ENCODE measurements around the gene CHMP1A. TPM values are rescaled to one million over a fixed set of nuclear protein-coding genes. Genes with fewer than 3 reads are reported as not detected.

Gene CHMP1A
- total and polyA plus RNA-seq, 2 donors = 40.8 to 70.8 TPM

- no peak overlapping the region for H3K27ac ChIP-seq (ENCODE audit: low read depth in 1 of 2, low read length in 1 of 2)
- H3K4me1 ChIP-seq (ENCODE audit: control insufficient read depth in 2 of 2, insufficient read depth in 2 of 2, low read length in 2 of 2) = peaks cover 21 to 73% of the 10 kb centered on the region in 2 donors
- DNase-seq (ENCODE audit: low read depth in 6 of 9, low spot score in 9 of 9) = no peak
- H3K27me3 ChIP-seq (ENCODE audit: control insufficient read depth in 2 of 2, insufficient read depth in 1 of 2, low read length in 1 of 2) = peaks cover 0 to 10% of the 10 kb centered on the region in 2 donors
- H3K9me3 ChIP-seq (ENCODE audit: control insufficient read depth in 2 of 2, insufficient read depth in 1 of 2, low read length in 1 of 2) = no peaks in the 10 kb centered on the region
- WGBS = 94% methylated on average over 14 of the region's 14 CpGs
- H3K4me3 ChIP-seq (ENCODE audit: low read length in 2 of 2) = no peak overlapping the region
- H3K36me3 ChIP-seq (ENCODE audit: control insufficient read depth in 2 of 2, insufficient read depth in 2 of 2, low read length in 1 of 2) = no peaks in the 10 kb centered on the region
Measured at GRCh38 chr16:89598199-89598598, 59.3 kb downstream of the CHMP1A start.

DNA sequence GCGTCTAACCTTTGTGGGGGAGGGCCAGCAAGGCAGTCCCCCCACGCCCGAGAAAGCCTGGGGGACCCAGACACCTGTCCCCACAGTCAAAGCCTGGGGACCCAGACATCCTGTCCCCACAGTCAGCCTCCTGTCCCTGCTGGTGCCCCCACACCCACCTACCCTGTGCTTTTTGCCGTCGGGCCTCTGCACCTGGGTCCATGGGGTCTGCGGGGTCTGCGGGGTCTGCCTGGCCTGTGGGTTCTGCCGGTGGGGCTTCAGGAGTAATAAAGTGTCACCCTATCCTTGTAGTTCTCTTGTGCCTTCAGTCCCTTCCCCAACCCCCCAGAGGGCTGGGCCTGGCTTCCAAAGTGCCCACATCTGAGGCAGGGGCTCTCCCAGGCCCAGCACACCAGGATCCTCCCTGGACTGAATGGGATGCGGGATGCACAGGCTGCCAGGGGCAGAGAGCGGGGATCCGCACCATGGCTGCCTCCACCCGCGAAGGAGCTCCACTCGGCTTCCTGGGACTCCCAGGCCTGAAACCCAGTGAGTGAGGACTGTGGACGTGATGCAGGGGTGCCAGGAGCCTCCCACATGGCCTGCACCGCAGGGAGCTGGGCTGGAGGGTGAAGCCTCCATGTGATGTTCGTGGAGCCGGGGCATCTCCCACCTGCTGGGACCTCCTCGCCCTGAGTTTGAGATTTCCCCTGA lies 60.4 kb downstream of the CHMP1A start:
- DNase-seq (ENCODE audit: low read depth in 6 of 9, low spot score in 9 of 9) = no peak
- peaks cover 0 to 3% of the 10 kb centered on the region in 2 donors for H3K27me3 ChIP-seq (ENCODE audit: control insufficient read depth in 2 of 2, insufficient read depth in 1 of 2, low read length in 1 of 2)
- no peaks in the 10 kb centered on the region for H3K36me3 ChIP-seq (ENCODE audit: control insufficient read depth in 2 of 2, insufficient read depth in 2 of 2, low read length in 1 of 2)
- peaks cover 10 to 62% of the 10 kb centered on the region in 2 donors for H3K4me1 ChIP-seq (ENCODE audit: control insufficient read depth in 2 of 2, insufficient read depth in 2 of 2, low read length in 2 of 2)
- no peaks in the 10 kb centered on the region for H3K9me3 ChIP-seq (ENCODE audit: control insufficient read depth in 2 of 2, insufficient read depth in 1 of 2, low read length in 1 of 2)
- WGBS = 91% methylated on average over 19 of the region's 19 CpGs
- no peak overlapping the region for H3K27ac ChIP-seq (ENCODE audit: low read depth in 1 of 2, low read length in 1 of 2)
- no peak overlapping the region for H3K4me3 ChIP-seq (ENCODE audit: low read length in 2 of 2)

DNA sequence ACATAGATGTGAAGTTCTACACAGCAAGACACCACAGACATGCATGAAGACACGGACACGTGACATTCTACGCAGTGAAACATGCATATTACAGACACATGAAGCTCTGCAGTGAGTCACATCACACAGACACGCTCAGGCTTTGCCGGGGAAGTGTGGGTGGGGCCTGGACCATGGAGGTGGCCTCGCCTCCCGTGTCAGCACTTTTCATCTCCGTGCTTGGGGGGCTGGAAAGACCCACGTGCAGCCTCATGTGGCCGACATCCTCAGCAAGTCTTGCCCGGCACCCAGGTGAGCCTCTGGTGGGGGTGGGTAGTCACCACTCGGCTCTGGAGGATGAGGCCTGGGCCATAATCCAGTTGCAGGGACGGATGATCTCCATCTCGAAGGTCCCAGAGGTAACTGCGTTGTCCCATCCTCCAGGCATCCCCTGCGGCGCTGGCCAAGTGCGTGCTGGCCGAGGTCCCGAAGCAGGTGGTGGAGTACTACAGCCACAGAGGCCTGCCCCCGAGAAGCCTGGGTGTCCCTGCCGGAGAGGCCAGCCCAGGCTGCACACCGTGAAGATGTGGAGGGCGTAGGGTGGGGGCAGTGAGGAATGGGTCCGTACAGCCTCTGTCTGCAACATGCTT lies 61.3 kb downstream of the CHMP1A start:
- Histone ChIP-seq H3K27ac (ENCODE audit: low read depth in 1 of 2, low read length in 1 of 2) (no peak overlapping the region), H3K9me3 (ENCODE audit: control insufficient read depth in 2 of 2, insufficient read depth in 1 of 2, low read length in 1 of 2) (no peaks in the 10 kb centered on the region), H3K4me1 (ENCODE audit: control insufficient read depth in 2 of 2, insufficient read depth in 2 of 2, low read length in 2 of 2) (peaks cover 7 to 58% of the 10 kb centered on the region in 2 donors), H3K4me3 (ENCODE audit: low read length in 2 of 2) (no peak overlapping the region), H3K36me3 (ENCODE audit: control insufficient read depth in 2 of 2, insufficient read depth in 2 of 2, low read length in 1 of 2) (no peaks in the 10 kb centered on the region), H3K27me3 (ENCODE audit: control insufficient read depth in 2 of 2, insufficient read depth in 1 of 2, low read length in 1 of 2) (no peaks in the 10 kb centered on the region)
- 96% methylated on average over 25 of the region's 25 CpGs for WGBS
- no peak for DNase-seq (ENCODE audit: low read depth in 6 of 9, low spot score in 9 of 9)

- DNase-seq (ENCODE audit: low read depth in 6 of 9, low spot score in 9 of 9) = no peak
- H3K36me3 ChIP-seq (ENCODE audit: control insufficient read depth in 2 of 2, insufficient read depth in 2 of 2, low read length in 1 of 2) = no peaks in the 10 kb centered on the region
- WGBS = 98% methylated on average over 47 of the region's 47 CpGs
- H3K27me3 ChIP-seq (ENCODE audit: control insufficient read depth in 2 of 2, insufficient read depth in 1 of 2, low read length in 1 of 2) = no peaks in the 10 kb centered on the region
- H3K4me1 ChIP-seq (ENCODE audit: control insufficient read depth in 2 of 2, insufficient read depth in 2 of 2, low read length in 2 of 2) = peaks cover 7 to 56% of the 10 kb centered on the region in 2 donors
- H3K4me3 ChIP-seq (ENCODE audit: low read length in 2 of 2) = no peak overlapping the region
- no peaks in the 10 kb centered on the region for H3K9me3 ChIP-seq (ENCODE audit: control insufficient read depth in 2 of 2, insufficient read depth in 1 of 2, low read length in 1 of 2)
- H3K27ac ChIP-seq (ENCODE audit: low read depth in 1 of 2, low read length in 1 of 2) = no peak overlapping the region
Measured at GRCh38 chr16:89595330-89596060, 62.0 kb downstream of the CHMP1A start.

Other genes with a start within 250 kb of the CHMP1A start
- gene ANKRD11, start 167.1 kb downstream of the CHMP1A start, total RNA-seq = 24.8 TPM
- gene ANKRD11, start 167.1 kb downstream of the CHMP1A start, polyA plus RNA-seq = 79.5 TPM
- gene SPG7, start 149.3 kb downstream of the CHMP1A start, total RNA-seq = 51.9 TPM
- gene SPG7, start 149.3 kb downstream of the CHMP1A start, polyA plus RNA-seq = 164 TPM
- gene RPL13, start 97.0 kb downstream of the CHMP1A start, total RNA-seq = 4,686 TPM
- gene RPL13, start 97.0 kb downstream of the CHMP1A start, polyA plus RNA-seq = 5,597 TPM
- gene CPNE7, start 82.0 kb downstream of the CHMP1A start, total RNA-seq = 12.8 TPM
- gene CPNE7, start 82.0 kb downstream of the CHMP1A start, polyA plus RNA-seq = 9.6 TPM
- gene DPEP1, start 44.1 kb downstream of the CHMP1A start, total RNA-seq = 1.7 TPM
- gene DPEP1, start 44.1 kb downstream of the CHMP1A start, polyA plus RNA-seq = 2.9 TPM
- gene SPATA33, start 128 bp upstream of the CHMP1A start, total RNA-seq = 4.7 TPM
- gene SPATA33, start 128 bp upstream of the CHMP1A start, polyA plus RNA-seq = 8.1 TPM
- 38.3 TPM for gene CDK10, start 29.0 kb upstream of the CHMP1A start, total RNA-seq
- gene CDK10, start 29.0 kb upstream of the CHMP1A start, polyA plus RNA-seq = 124 TPM
- gene SPATA2L, start 44.0 kb upstream of the CHMP1A start, total RNA-seq = 6.8 TPM
- gene SPATA2L, start 44.0 kb upstream of the CHMP1A start, polyA plus RNA-seq = 9.1 TPM
- 2.1 TPM for gene VPS9D1, start 63.2 kb upstream of the CHMP1A start, total RNA-seq
- 25.1 TPM for gene VPS9D1, start 63.2 kb upstream of the CHMP1A start, polyA plus RNA-seq
- gene ZNF276, start 63.8 kb upstream of the CHMP1A start, total RNA-seq = 35.6 TPM
- gene ZNF276, start 63.8 kb upstream of the CHMP1A start, polyA plus RNA-seq = 55.0 TPM
- 14.1 TPM for gene FANCA, start 158.9 kb upstream of the CHMP1A start, total RNA-seq
- gene FANCA, start 158.9 kb upstream of the CHMP1A start, polyA plus RNA-seq = 11.1 TPM
- gene SPIRE2, start 170.8 kb upstream of the CHMP1A start, total RNA-seq = 1.6 TPM
- gene SPIRE2, start 170.8 kb upstream of the CHMP1A start, polyA plus RNA-seq = 3.7 TPM
- gene TCF25, start 215.9 kb upstream of the CHMP1A start, total RNA-seq = 104 TPM
- 200 TPM for gene TCF25, start 215.9 kb upstream of the CHMP1A start, polyA plus RNA-seq